ENCODE results near the gene DTYMK.

DTYMK gene

DNA sequence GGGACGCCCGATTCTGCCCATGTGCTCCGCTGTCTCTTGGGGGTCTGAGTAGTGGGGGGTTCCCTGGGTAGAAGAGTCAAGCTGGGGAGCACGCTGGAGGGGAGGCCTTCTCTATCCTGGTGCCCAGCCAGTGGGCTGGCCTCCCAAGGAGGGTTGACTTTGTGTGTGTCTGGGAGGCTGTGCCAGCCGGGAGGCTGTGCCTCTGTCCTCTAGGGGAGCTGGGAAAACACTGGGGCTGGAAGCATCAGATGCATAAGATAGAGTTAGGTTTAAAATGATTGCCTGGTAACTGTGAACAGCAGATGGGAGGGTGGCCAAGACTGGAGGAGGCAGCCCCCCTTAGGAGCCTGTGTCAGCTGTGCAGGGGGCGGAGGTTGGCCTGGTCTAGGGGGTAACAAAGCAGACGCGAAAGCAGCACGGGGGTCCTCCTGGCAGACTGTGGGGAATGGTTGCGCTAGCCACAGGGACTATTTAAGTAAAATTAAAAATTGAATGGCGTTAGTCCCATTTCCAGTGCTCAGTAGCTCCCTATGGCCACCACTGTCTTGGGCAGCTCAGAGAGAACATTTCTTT is 16.5 kb upstream of the DTYMK start:
- no peak for DNase-seq

DNA sequence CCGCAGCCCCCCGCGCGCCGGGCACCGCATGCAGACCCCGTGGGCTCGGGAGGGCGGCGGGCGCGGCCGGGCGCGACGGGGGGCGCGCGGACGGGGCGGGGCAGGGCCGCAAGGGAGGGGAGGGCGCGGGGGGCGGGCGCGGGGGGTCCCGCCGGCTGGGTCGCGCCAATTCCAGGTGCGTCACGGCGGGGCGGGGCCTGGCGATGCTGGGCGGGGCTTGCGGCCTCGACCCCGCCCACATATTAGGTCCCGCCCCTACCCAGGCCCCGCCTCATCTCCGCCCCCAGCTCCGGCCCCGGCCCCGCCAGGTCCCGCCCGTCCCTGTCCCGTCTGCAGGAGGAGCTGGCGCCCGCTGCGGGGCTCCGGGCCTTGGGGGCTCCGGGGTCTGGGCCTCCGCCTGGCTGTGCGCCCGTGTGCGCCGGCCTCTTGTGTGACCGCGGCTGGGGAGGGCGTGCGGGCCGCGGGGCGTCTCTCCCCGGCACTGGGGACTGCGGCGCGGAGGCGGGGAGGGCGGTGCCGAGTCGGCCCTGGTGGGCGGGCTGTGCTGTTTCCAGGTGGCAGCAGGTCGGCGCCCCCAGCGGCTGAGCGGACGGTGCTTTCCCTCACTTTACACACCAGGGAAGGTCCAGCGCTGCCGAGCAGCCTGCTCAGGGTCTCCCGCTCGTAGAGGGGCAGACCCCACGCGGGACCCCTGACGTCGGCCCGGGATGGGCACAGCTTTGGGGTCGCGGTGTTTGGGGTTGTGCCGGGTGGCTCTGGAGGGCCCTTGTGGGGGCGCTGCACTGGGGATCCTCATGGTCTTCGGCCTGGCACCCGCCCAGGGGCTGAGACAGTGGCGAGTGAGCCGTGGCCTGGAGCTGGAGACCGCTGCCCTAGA is 15.8 kb upstream of the DTYMK start:
- peak; percentile 7 for DNase-seq

DNA sequence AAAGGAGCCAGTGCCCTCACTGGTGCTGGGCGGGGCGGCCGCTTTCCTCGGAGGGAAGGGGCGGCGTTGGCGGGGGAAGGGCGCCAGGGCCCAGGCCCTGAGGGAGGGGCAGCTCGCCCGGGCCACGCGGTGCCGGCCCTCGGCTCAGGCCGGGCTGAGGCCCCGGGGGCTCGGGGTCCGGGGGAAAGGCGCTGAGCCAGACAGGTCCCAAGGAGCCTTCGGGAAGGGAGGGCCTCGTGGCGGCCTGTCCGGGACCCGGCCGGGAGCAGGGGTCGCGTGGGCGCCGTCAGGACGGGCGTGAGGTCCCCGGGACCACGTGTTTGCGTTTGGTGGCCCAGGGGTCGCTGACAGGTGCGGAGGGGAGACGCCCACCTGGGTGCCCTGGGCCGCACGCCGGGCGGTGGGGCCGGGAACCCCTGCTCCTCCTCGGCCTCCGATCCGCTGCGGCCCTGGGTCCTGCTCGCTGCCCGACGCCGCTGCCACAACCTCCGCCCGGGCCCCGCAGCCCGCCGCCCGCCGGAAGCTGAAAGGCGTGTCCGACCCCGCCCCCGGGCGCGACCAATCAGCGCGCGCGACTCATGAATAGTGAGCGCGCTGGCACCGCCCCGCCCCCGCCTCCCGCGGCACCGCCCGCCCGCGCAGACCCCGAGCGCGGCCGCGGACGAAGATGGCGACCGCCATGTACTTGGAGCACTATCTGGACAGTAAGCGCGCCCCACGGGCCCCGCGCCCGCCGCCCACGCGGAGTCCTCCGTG is 15.0 kb upstream of the DTYMK start, which contains the start of gene ING5:
TSS of gene ING5 (plus strand) at position 641 of the 756 bp plus-strand sequence. CDS start at position 668, 27 bp downstream.
- DNase-seq = peak; percentile 58

DNA sequence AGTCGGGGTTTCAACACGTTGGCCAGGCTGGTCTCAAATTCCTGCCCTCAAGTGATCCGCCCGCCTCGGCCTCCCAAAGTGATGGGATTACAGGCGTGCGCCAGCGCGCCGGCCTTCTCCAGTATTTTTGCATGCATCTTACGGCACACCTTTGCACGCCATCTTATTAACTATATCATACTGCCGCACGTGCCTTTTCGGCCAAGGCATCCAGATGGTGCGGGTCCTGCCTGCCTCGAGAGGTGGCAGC is 14.5 kb upstream of the DTYMK start:
- no peak for DNase-seq

DNA sequence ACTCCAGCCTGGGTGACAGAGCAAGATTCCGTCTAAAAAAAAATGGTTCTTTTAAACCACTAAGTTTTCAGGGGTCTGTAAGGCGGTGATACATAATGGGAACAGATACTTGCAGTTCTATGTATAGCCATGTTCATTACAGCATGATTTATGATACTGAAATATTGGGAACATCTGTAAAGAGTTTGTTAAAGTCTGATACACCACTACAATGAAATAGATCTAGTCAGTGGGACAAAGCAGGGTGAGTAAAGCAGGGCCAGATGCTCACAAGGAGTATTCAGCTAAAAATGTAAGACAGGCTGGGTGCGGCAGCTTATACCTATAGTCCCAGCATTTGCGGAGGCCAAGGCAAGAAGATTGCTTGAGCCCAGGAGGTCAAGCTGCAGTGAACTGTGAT is 9.0 kb upstream of the DTYMK start:
- no peak for DNase-seq

DNA sequence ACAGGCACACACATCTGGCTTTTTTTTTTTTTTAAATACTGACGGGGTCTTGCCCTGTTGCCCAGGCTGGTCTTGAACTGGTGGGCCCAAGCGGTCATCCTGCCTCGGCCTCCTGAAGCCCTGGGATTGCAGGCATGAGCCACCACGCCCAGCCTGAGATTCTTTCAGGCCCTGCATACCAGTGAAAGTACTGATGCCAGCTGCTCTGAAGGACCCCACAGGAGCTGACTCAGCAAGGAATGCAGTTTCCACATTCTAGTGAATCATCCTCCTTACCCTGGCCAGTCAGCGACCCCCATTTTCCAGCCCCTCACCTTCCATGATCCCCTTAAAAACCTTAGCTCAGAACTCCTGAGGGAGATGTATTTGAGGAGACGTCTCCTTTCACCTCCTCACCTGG is 5.8 kb upstream of the DTYMK start:
- DNase-seq = no peak

DNA sequence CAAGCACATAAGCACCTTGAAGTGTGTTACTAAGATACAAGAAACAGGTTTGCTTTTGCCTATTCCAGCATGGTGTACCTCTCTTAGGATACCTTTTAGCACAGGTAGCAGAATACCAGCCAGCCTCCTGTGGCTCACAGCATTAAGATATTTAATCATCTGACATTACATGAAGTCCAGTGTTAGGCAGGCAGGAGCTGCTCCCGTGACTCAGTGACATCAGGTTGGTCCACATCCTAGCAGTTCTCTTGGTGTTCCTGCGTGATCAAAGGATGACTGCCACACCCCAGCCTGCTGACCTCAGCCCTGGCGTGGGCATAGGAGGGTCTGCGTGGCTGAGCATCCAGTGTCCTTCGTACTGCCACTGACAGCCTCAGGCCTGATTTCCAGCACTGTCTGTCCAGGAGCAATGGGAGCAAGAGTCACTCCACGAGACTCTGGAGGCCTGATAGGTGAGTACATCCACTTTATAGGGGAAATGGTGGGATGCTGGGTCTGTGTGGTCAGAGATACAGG is 3.6 kb upstream of the DTYMK start:
- no peak for DNase-seq

DNA sequence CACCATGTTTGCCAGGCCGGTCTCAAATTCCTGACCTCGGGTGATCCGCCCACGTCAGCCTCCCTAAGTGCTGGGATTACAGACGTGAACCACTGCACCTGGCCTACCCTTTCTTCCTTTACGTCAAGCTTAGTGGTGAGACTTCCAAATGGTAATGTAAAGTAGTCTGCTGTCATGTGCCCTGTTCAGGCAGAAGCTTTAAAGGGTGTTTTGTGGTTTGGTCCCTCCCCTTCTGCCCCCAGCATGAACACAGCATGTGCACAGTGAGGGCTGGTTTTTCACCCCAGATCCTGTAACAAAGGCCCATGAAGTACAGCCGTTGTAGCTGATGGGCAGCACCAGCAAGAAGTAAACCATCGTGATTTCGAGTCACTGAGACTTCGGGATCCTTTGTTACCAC is 2.7 kb upstream of the DTYMK start:
- no peak for DNase-seq

DNA sequence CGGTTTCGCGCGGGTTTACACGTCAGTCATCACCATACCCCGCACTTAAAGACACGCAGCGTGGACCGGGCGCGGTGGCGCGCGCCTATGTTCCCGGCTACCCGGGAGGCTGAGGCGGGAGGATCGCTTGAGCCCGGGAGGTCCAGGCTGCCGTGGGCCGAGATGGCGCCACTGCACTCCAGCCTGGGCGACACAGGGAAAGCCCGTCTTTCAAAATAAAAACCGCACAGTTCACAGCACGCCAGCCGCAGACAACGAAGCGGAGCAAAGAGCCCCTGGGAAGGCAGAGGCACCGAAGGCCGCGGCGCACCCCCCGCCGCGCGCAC is 328 bp downstream of the DTYMK start:
- DNase-seq = peak; percentile 23

DNA sequence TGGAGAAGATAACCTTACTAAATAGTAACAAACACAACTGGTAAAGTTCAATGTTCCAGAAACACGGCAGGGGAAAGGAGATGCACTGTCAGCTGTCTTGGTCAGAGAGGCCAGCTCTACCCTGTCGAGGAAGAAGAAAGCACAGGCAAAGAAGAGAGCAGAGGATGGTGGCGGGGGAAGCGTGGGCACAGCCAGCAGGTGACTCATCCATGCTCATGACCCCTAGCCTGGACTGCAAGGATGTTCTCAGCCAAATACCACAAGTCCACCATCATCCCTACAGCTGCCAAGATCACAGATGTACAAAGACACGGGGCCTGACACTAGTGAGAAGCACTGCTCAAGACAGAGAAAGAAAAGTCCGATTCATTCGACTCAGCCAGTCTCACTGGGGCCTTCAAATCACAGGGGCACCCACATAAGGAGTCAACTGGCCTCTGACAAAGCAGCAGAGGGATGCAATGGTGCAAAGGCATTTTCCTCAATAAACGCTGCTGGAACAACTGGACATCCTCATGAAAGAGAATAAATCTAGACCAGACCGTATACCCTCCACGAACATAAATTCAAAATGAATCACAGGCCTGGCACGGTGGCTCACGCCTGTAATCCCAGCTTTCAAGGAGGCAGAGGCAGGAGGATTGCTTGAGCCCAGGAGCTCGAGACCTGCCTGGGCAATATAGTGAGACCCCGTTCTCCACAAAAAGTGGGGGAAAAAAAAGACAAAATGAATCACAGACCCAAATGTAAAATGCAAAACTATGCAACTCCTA is 5.6 kb downstream of the DTYMK start:
- no peak for DNase-seq

DNA sequence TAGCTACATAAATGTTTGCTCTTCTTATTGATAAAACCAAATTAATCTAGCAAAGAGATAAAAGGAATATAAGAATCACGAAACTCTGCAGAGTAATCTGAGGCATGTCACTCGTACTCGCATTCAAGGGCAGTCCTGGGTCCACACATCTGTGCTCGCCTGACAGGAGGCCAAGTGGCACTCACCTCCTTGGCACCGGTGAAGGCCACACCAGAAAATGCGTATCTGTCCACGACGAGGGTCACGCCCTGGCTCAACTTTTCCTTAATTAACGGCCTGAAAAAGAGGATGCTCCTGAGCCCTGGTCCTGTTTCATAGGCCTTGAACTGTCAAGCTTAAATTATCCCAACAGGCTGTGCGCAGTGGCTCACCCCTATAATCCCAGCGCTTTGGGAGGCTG is 6.6 kb downstream of the DTYMK start:
- DNase-seq = no peak

DNA sequence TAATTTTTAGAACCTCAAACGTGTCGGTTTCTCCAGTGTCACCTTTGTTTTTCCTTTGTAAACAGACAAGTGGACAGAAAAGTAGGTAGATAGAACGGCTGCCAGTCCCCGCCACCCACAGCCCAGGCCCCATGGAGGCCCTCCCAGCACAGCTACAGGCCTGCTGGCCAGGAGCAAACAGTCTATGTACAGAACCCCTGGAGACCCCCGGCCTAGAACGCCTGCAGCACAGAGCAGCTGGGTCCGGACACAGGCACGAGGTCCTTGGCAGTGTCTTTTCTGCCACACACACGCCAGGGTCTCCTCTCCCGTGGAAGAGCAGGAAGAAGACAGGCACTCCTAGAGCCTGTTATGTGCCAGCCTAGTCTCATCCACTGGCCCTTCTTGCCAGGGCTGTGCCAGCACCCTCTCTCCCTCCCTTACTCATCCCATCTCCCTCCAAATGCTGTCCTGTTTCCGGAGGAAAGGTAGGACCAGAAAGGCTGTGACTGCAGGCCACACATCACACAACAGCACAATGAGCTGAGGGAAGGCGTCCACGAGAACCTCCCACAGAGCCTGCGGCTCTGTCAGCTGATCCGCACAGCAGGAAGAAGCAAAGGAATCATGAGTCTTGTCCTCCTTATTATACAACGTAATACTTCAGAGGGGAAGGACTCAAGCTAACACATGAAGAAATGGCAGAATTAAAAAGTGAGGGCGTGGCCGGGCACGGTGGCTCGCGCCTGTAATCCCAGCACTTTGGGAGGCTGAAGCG is 7.7 kb downstream of the DTYMK start:
- no peak for DNase-seq

DNA sequence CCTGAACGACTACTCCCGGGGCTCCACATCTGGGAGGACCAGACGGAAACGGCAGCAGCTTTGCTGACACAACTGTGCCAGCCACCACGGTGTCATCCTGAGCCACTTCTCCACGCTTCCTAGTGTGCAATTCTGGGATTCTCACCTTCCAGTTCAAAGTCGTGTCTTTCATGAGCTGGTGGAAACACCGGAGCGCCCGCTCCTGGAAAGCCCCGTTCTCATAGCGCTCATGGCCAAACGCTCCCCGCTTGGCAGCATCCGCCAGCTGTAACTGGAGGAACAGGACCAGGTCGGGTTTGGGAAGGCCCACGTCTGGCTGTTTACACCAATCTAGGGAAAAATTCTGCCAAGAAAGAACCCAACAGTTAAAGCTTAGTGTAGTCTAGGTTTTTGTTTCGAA is 8.3 kb downstream of the DTYMK start:
- DNase-seq = no peak

DNA sequence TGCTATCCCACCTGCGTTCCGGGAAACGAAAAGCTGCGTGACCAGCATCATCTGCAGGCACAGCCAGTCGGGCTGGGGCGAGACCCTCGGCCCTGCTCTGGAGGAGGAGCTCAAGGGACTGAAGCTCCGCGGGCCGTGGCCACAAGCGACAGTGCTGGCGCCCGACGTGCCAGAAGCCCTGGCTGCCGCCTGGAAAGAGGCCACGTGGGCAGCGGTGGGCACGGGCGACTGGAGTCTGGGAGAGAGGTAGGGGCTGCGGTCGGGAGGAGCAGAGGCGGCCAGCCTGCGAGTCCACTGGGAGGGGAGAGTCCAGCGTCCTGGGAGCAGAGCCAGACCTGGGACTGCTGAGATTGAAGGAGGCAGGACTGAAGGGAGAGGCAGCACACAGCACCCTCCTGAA is 9.2 kb downstream of the DTYMK start:
- no peak for DNase-seq

DNA sequence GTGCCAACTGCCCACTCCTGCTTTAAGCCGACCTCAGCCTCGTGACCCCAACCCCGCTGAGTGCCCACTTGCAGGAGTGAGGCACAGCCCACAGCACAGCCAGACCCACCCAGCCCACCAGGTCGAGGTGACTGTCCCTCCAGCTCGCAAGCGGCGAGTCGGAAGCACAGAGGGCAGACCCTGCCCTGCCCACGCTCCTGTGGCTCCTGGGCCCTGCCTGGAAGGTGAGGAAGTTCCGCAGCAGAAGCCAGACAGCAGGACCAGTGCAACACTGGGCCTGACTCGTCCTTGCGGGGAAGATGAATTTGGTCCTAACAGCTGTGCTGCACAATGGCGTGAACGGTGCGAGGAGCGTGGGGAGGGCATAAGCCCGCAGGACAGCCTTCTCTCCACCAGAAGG is 9.9 kb downstream of the DTYMK start:
- no peak for DNase-seq

DNA sequence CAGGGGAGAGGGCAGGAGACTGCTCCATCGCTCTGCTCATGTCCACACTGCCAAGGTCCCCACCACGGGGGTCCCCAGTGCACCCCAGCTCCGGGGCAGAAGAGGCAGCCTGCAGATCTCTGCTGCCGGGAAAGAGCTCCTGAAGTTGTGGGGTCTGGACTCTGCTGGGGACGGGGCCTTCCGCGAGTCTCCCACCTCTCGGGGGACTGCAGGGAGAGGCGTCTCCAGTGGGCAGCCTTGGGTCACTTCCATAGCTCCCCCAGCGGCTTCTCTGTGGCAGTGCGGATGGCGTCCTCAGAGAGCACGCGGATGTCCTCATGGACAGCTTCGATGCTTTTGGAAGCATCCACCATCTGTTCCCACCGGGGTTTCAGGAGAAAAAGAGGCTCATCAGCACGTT is 10.7 kb downstream of the DTYMK start:
- no peak for DNase-seq

DNA sequence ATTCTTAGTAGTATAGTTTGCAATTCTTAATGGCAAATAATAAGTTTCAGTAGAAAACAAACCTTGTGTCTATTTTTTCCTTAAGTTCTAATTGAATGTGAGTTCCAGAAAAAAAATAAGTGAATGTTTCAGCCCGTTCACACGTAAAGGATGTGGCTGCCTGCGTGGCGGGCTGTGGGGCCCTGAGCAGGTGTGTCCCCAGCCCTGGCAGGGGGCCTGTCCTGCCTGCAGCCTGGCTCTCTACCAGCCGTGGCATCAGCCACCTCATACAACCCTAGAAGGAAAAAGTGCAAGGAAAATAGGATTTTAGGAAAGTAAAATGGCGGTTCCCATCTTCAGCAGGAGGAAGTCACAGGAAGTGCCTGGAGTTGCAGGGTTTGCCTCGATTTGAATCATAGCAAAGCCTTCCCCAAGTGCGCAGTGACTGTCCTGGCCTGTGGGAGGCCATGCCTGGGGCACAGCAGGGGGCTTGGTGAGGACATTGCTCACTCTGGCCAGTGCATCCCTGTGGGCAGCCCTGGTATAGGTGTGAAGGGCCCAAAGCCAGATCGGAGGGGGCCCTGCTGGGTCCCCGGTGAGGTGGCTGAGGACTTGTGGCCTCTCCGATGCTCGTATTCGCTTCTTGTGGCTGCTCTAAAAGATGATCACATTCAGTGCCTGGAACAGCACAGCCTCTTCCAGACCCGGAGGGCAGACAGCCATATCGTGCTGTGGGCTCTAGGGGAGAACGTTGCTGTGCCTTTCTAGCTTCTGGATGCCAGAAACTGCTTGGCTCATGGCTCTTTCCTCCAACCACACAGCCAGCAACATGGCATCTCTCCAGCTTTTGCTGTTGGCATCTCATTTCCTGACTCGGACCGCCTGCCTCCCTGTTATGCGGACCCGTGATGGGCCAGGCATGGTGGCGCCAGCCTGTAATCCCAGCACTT is 12.6 kb downstream of the DTYMK start:
- DNase-seq = no peak

DNA sequence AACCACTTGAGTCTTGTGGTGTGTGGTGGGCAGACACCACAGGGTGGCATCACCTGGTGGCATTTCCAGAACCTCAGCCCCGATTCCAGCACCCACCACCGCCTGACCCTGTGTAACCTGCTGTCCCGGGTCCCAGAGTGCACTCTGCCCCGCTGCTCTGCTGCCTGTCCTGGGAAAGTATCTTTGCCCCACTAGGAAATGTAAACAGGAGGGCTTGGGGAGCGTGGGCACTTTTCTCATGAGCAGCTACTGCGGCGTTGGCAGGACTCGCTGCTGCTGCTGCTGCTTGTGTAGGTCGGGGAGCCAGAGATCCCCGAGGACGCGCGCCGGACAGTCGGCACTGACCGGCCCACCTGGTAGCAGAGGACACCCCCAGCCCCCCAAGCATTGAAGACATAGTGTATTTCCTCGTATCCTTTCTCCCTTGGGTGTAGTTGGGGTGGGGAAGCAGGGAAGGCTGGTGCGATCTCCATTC is 13.4 kb downstream of the DTYMK start:
- DNase-seq = no peak

DNA sequence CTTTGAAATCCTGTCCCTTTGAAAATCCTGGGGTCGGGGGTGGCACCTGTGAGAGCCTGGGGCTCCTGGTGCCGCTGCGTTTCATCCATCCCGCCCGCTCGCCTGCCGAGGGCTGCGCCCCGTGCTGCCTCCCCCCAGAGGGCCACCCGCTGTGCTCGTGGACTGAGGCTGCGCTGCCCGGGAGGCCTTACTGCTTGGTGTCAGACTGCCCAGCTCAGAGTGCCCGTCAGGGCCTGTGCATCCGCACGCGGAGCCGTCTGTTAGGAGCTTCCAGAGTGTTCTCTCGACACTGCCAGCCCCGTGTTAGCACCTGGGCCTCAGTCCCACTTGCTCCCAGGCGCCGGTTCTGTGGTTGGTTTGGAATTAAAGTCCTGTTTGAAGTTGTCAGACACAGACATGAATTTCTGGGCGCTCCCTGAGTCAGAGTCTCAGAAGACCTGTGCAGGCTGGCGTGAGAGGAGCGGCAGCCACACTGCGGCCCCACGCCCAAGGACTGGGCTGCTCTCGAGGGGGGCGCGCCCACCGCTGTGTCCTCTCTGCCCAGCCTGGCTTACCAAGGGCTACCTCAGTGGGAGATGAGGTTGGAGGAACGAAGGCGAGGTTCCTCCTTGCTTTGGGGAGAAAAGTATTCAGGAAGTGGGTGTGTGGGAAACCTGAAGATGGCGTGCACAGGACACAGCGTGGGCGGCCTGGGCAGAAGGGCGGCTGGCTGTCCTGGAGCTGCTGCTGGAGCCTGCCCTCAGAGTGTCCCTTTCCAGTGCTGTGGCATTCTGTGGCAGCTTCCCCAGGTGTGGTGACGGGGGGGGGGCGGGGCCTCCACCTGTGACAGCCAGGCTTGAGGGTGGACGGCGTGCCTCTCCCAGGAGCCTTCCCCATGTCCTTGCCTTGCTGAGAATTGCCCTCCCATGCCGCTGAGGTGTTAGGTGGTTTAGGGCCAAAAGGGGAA is 14.1 kb downstream of the DTYMK start:
- no peak for DNase-seq

Measured in NCI-H1417 treated with DMSO at 0.1 percent for 48 hours (cell line).